ENCODE measurements around the gene PRSS48.

- TF ChIP-seq POLR2AphosphoS5 (IDR thresholded peaks at IDR 0.05): no peak
- peak in 2 of 4 experiments; percentile 5 to 26 for TF ChIP-seq CTCF (IDR thresholded peaks at IDR 0.05)
These were observed 49.2 kb upstream of the PRSS48 start for GRCh38 chr4:151227731-151228130.
